HCT116 (cell line): ENCODE measurements around the gene ARHGAP8. TPM values are rescaled to one million over a fixed set of nuclear protein-coding genes. Genes with fewer than 3 reads are reported as not detected.

ENCODE experiments used
- ATAC-seq: fragments of 200-7000 bp; cut with Tn5 transposase; 2 replicates; pipeline ENCODE4 v1.9.1; 2020; ENCODE audit warnings: mild to moderate bottlenecking, moderate library complexity
- BruUV-seq: library from RNA; stranded (reverse); fragments of 400-500 nt; replicated peaks from 2 replicates; lab custom pipeline; 2021; lab: Mats Ljungman, UMichigan
- CTCF ChIA-PET: fragments of 300-600 bp; sonication (Branson Sonifier 250); formaldehyde crosslinking; loops from one replicate; lab custom pipeline; 2021; ENCODE audit warnings: antibody characterized with exemption; lab: Charles Lee
- POLR2A ChIA-PET: fragments of 300-600, 350-600 bp; sonication (Branson Sonifier 250); formaldehyde crosslinking; loops from one replicate; lab custom pipeline; 2021; ENCODE audit warnings: antibody characterized with exemption; lab: Charles Lee
- RAD21 ChIA-PET, 2 experiments: fragments of 300-600 bp; sonication (Branson Sonifier 250); formaldehyde crosslinking; loops; one replicate each; lab custom pipeline; 2023; ENCODE audit warnings: low total read pairs in 2 of 2; ENCODE audit not compliant: uncharacterized antibody in 2 of 2, unreplicated experiment in 2 of 2, low non-redundant PET in 1 of 2; lab: Charles Lee
- DNase-seq: peaks from one replicate; pipeline ENCODE4 v3.0.0-alpha.2; 2010; ENCODE audit warnings: low read depth, low spot score
- H2AFZ ChIP-seq: fragments of 200-600 bp; shearing (Covaris generic), sonication (generic); 2 replicates; pipeline ENCODE4 v1.6.1; 2017; ENCODE audit warnings: low read depth, mixed run types, mixed read lengths, antibody characterized with exemption, low read length; ENCODE audit not compliant: poor library complexity, severe bottlenecking
- H3K27ac ChIP-seq: 2 replicates; pipeline ENCODE4 v1.5.1; 2012; ENCODE audit warnings: low read depth, low read length
- H3K27me3 ChIP-seq: fragments of 200-600 bp; sonication (generic); 2 replicates; pipeline ENCODE4 v1.6.1; 2016; ENCODE audit warnings: mixed run types, low read length, mixed read lengths; ENCODE audit not compliant: insufficient read depth
- H3K36me3 ChIP-seq, 2 experiments: fragments of 200-500 bp in 1 of 2; fragments of 200-600 bp in 1 of 2; sonication (Bioruptor generic) in 1 of 2; sonication (generic) in 1 of 2; 2 replicates each; pipeline versions ENCODE4 v1.5.1 to v1.6.1; 2014 to 2016; ENCODE audit warnings: low read length in 2 of 2, inconsistent platforms in 1 of 2, mixed read lengths in 1 of 2, mixed run types in 1 of 2; ENCODE audit not compliant: insufficient read depth in 2 of 2, control insufficient read depth in 1 of 2
- H3K4me1 ChIP-seq, 2 experiments: fragments of 200-600 bp in 1 of 2; sonication (generic) in 1 of 2; 2 replicates each; pipeline versions ENCODE4 v1.5.1 to v1.6.1; 2012 to 2017; ENCODE audit warnings: low read length in 2 of 2, inconsistent platforms in 1 of 2, mild to moderate bottlenecking in 1 of 2, mixed read lengths in 1 of 2, mixed run types in 1 of 2, moderate library complexity in 1 of 2; ENCODE audit not compliant: insufficient read depth in 2 of 2, control insufficient read depth in 1 of 2
- H3K4me2 ChIP-seq: fragments of 200-600 bp; sonication (generic); 2 replicates; pipeline ENCODE4 v1.6.1; 2017; ENCODE audit warnings: mixed run types, low read length, mixed read lengths
- H3K4me3 ChIP-seq, 2 experiments: fragments of 200-600 bp in 1 of 2; sonication (generic) in 1 of 2; replicated peaks in 1 of 2; 2 replicates each; pipeline ENCODE4 v1.5.1; 2011 to 2016; ENCODE audit warnings: low read length in 2 of 2, control low read depth in 1 of 2, low read depth in 1 of 2, mild to moderate bottlenecking in 1 of 2, mixed read lengths in 1 of 2, mixed run types in 1 of 2
- H3K79me2 ChIP-seq: fragments of 200-600 bp; sonication (generic); 2 replicates; pipeline ENCODE4 v1.6.1; 2017; ENCODE audit warnings: mild to moderate bottlenecking, mixed run types, low read length, moderate library complexity, mixed read lengths; ENCODE audit not compliant: insufficient read depth
- H3K9ac ChIP-seq: fragments of 200-600 bp; sonication (generic); 2 replicates; pipeline ENCODE4 v1.6.1; 2016; ENCODE audit warnings: low read length, mixed read lengths
- H3K9me2 ChIP-seq: fragments of 200-600 bp; sonication (generic), shearing (Covaris generic); 2 replicates; pipeline ENCODE4 v1.6.1; 2017; ENCODE audit warnings: mixed run types, mild to moderate bottlenecking, moderate library complexity; ENCODE audit not compliant: insufficient read depth
- H3K9me3 ChIP-seq, 2 experiments: fragments of 200-500 bp in 1 of 2; fragments of 200-600 bp in 1 of 2; sonication (Bioruptor generic) in 1 of 2; sonication (generic) in 1 of 2; 2 replicates each; pipeline ENCODE4 v1.6.1; 2014 to 2017; ENCODE audit warnings: low read length in 2 of 2, mixed read lengths in 2 of 2, inconsistent platforms in 1 of 2, low read depth in 1 of 2, mild to moderate bottlenecking in 1 of 2, mixed run types in 1 of 2, moderate library complexity in 1 of 2; ENCODE audit not compliant: control insufficient read depth in 1 of 2, insufficient read depth in 1 of 2
- H4K20me1 ChIP-seq: fragments of 200-600 bp; sonication (generic), shearing (Covaris generic); 2 replicates; pipeline ENCODE4 v1.6.1; 2017; ENCODE audit warnings: mixed run types, mild to moderate bottlenecking, moderate library complexity; ENCODE audit not compliant: insufficient read depth
- CBX3 ChIP-seq: IDR thresholded peaks from 2 replicates; pipeline ENCODE4 v1.6.1; 2012; ENCODE audit warnings: low read depth
- ELF1 ChIP-seq: IDR thresholded peaks from 2 replicates; pipeline ENCODE4 v1.6.1; 2012; ENCODE audit warnings: low read depth, borderline replicate concordance
- EZH2phosphoT487 ChIP-seq: fragments of 200-600 bp; IDR thresholded peaks from 2 replicates; pipeline ENCODE4 v1.6.1; 2018; ENCODE audit warnings: antibody characterized with exemption, borderline replicate concordance
- FOSL1 ChIP-seq: IDR thresholded peaks from 2 replicates; pipeline ENCODE4 v1.6.1; 2012; ENCODE audit warnings: low read depth
- POLR2A ChIP-seq: IDR thresholded peaks from 2 replicates; pipeline ENCODE4 v1.7.0; 2011; ENCODE audit warnings: borderline replicate concordance; ENCODE audit not compliant: insufficient read depth, insufficient read length; ENCODE audit errors: extremely low read depth
- POLR2AphosphoS5 ChIP-seq: IDR thresholded peaks from 2 replicates; pipeline ENCODE4 v1.6.1; 2011; ENCODE audit warnings: mild to moderate bottlenecking, low read depth, low read length, moderate library complexity
- RAD21 ChIP-seq: IDR thresholded peaks from 2 replicates; pipeline ENCODE4 v1.6.1; 2012; ENCODE audit warnings: low read depth, mild to moderate bottlenecking
- SIN3A ChIP-seq: IDR thresholded peaks from 2 replicates; pipeline ENCODE4 v1.6.1; 2012; ENCODE audit warnings: low read depth
- SP1 ChIP-seq: IDR thresholded peaks from 2 replicates; pipeline ENCODE4 v1.6.1; 2012; ENCODE audit warnings: low read depth
- TCF7L2 ChIP-seq: IDR thresholded peaks from 2 replicates; pipeline ENCODE4 v1.7.0; 2011; ENCODE audit warnings: borderline replicate concordance, inconsistent platforms; ENCODE audit not compliant: insufficient read depth, insufficient read length; ENCODE audit errors: extremely low read depth
- ZNF274 ChIP-seq: fragments of 200-500 bp; sonication (Bioruptor generic); IDR thresholded peaks from 2 replicates; pipeline ENCODE4 v1.6.1; 2014; ENCODE audit warnings: mild to moderate bottlenecking, low read depth, low read length, inconsistent platforms
- intact Hi-C: fragments of 100-400 bp; cut with micrococcal nuclease; formaldehyde crosslinking; loops from 2 replicates; pipeline ENCODE4 v1.10.0; 2022
- total RNA-seq: library from RNA; stranded (reverse); gene quantifications from one replicate; pipeline ENCODE4 v1.2.1, GENCODE V29; 2021; ENCODE audit not compliant: unreplicated experiment
- TF ChIP-seq, protein P1 (sequence below): IDR thresholded peaks from 2 replicates; pipeline ENCODE4 v1.6.1; 2011; ENCODE audit warnings: mild to moderate bottlenecking, low read length, moderate library complexity; ENCODE audit not compliant: insufficient replicate concordance; ENCODE audit errors: extremely low read depth
- TF ChIP-seq, protein P2 (sequence below): IDR thresholded peaks from 2 replicates; pipeline ENCODE4 v1.6.1; 2012

ARHGAP8 gene
- total RNA-seq, 1 experiment from 2014 or later: 67.5 TPM

DNA sequence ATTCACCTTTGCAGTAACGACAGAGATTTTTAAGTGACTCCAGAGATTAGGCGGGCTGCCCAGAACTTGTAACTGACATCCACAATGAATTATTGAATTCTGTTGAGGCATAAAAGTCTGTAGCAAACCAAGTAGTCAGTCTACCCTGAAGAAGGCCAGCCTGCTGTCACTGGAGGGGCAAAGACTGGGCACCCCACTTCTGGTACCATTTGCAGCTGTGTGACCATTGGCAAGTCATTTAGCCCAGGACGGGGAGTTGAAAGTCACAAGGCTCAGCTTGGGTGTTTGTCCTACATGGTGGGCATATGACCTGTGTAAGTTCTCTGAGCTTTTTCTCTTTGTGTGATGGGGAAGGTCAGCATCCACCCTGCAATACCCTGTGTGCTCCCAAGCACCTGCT is 119.4 kb downstream of the ARHGAP8 start:
- H3K9ac ChIP-seq: no peak overlapping the region
- H3K4me3 ChIP-seq: no peak overlapping the region
- intact Hi-C loops: no loop called here
- H4K20me1 ChIP-seq: no peaks in the 10 kb centered on the region
- H3K4me2 ChIP-seq: no peak overlapping the region
- no TSS peak for BruUV-seq
- ChIA-PET CTCF (no interaction called here), RAD21 (no interaction called here), POLR2A (no interaction called here)
- no peaks in the 10 kb centered on the region for H3K27me3 ChIP-seq
- H3K9me2 ChIP-seq: no peaks in the 10 kb centered on the region
- TF ChIP-seq ELF1 (no peak), POLR2A (no peak), ZNF274 (no peak), SP1 (no peak), FOSL1 (no peak), SIN3A (no peak), CBX3 (no peak), TCF7L2 (no peak), RAD21 (no peak), EZH2phosphoT487 (no peak), POLR2AphosphoS5 (no peak)
- TF ChIP-seq, protein P1, sequence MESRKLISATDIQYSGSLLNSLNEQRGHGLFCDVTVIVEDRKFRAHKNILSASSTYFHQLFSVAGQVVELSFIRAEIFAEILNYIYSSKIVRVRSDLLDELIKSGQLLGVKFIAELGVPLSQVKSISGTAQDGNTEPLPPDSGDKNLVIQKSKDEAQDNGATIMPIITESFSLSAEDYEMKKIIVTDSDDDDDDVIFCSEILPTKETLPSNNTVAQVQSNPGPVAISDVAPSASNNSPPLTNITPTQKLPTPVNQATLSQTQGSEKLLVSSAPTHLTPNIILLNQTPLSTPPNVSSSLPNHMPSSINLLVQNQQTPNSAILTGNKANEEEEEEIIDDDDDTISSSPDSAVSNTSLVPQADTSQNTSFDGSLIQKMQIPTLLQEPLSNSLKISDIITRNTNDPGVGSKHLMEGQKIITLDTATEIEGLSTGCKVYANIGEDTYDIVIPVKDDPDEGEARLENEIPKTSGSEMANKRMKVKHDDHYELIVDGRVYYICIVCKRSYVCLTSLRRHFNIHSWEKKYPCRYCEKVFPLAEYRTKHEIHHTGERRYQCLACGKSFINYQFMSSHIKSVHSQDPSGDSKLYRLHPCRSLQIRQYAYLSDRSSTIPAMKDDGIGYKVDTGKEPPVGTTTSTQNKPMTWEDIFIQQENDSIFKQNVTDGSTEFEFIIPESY: no peak
- TF ChIP-seq, protein P2, sequence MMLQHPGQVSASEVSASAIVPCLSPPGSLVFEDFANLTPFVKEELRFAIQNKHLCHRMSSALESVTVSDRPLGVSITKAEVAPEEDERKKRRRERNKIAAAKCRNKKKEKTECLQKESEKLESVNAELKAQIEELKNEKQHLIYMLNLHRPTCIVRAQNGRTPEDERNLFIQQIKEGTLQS: no peak
- peaks cover 7 to 17% of the 10 kb centered on the region in 2 experiments for H3K4me1 ChIP-seq
- ATAC-seq: no peak
- H3K9me3 ChIP-seq: peaks cover 8 to 11% of the 10 kb centered on the region in 2 experiments; a peak in 2 of 4 replicates
- H2AFZ ChIP-seq: no peak overlapping the region
- H3K27ac ChIP-seq: no peak overlapping the region
- no peak for DNase-seq
- no peaks in the 10 kb centered on the region for H3K79me2 ChIP-seq
- no peaks in the 10 kb centered on the region for H3K36me3 ChIP-seq
